CD8-positive, alpha-beta memory T cell (primary cell): ENCODE results near the gene THRAP3. TPM values are rescaled to one million over a fixed set of nuclear protein-coding genes. Genes with fewer than 3 reads are reported as not detected.

Experiments
- CTCF ChIA-PET: fragments of 350-600 bp; sonication (Branson Sonifier 250); formaldehyde crosslinking; loops from one replicate; lab custom pipeline; 2021; ENCODE audit warnings: antibody characterized with exemption; lab: Charles Lee
- POLR2A ChIA-PET: fragments of 350-600 bp; sonication (Branson Sonifier 250); formaldehyde crosslinking; loops from one replicate; lab custom pipeline; 2021; ENCODE audit warnings: antibody characterized with exemption; lab: Charles Lee
- DNase-seq, 5 donors: peaks; one replicate each; pipeline versions ENCODE4 v3.0.0 to v3.0.0-alpha.2; 2020 to 2022; ENCODE audit warnings: mixed read lengths in 1 of 5
- H3K27ac ChIP-seq: one replicate; pipeline ENCODE4 v1.7.0; 2013; ENCODE audit warnings: low read depth, mild to moderate bottlenecking, low read length, moderate library complexity
- H3K27me3 ChIP-seq: 2 replicates; pipeline ENCODE4 v1.7.0; 2013; ENCODE audit warnings: low read length, mild to moderate bottlenecking; ENCODE audit not compliant: insufficient read depth, poor library complexity, severe bottlenecking
- H3K36me3 ChIP-seq: 2 replicates; pipeline ENCODE4 v1.7.0; 2013; ENCODE audit warnings: mild to moderate bottlenecking, low read length, moderate library complexity; ENCODE audit not compliant: insufficient read depth
- H3K4me1 ChIP-seq: 2 replicates; pipeline ENCODE4 v1.7.0; 2013; ENCODE audit warnings: mild to moderate bottlenecking, low read length, moderate library complexity; ENCODE audit not compliant: insufficient read depth
- H3K4me3 ChIP-seq: 2 replicates; pipeline ENCODE4 v1.7.0; 2013; ENCODE audit warnings: mild to moderate bottlenecking, low read length
- H3K9me3 ChIP-seq: 2 replicates; pipeline ENCODE4 v1.7.0; 2013; ENCODE audit warnings: mild to moderate bottlenecking, low read length
- H3K27ac Mint-ChIP-seq, 8 donors: one replicate each; pipeline ENCODE4 v1.8.0; 2020 to 2021; ENCODE audit warnings: mixed read lengths in 8 of 8, mild to moderate bottlenecking in 6 of 8, inconsistent platforms in 3 of 8, moderate library complexity in 3 of 8
- H3K27me3 Mint-ChIP-seq, 2 donors: one replicate each; pipeline ENCODE4 v1.8.0; 2020 to 2021; ENCODE audit warnings: mixed read lengths in 2 of 2, mild to moderate bottlenecking in 1 of 2, moderate library complexity in 1 of 2
- H3K36me3 Mint-ChIP-seq, 3 donors: one replicate each; pipeline ENCODE4 v1.8.0; 2020 to 2021; ENCODE audit warnings: mixed read lengths in 3 of 3, inconsistent platforms in 1 of 3, mild to moderate bottlenecking in 1 of 3
- H3K4me1 Mint-ChIP-seq, 3 donors: one replicate each; pipeline ENCODE4 v1.8.0; 2020 to 2021; ENCODE audit warnings: mixed read lengths in 3 of 3, inconsistent platforms in 1 of 3, mild to moderate bottlenecking in 1 of 3
- H3K4me3 Mint-ChIP-seq, 7 donors: one replicate each; pipeline ENCODE4 v1.8.0; 2020 to 2021; ENCODE audit warnings: mixed read lengths in 7 of 7, mild to moderate bottlenecking in 6 of 7, moderate library complexity in 4 of 7, inconsistent platforms in 2 of 7
- H3K9me3 Mint-ChIP-seq, 5 donors: one replicate each; pipeline ENCODE4 v1.8.0; 2020 to 2022; ENCODE audit warnings: mixed read lengths in 5 of 5, mild to moderate bottlenecking in 3 of 5, moderate library complexity in 2 of 5, inconsistent platforms in 1 of 5
- polyA plus RNA-seq: library from polyadenylated mRNA; unstranded; fragments of 300-500 nt; fragmentation: Illumina TruSeq; gene quantifications from one replicate; pipeline ENCODE4 v1.2.3, GENCODE V29; 2021
- total RNA-seq, 2 experiments: library from RNA; stranded (reverse); gene quantifications; one replicate each; pipeline ENCODE4 v1.2.3, GENCODE V29; 2021

Gene THRAP3
- total and polyA plus RNA-seq, 3 experiments from 2014 or later, result 100 to 168 (median 167) TPM

DNA sequence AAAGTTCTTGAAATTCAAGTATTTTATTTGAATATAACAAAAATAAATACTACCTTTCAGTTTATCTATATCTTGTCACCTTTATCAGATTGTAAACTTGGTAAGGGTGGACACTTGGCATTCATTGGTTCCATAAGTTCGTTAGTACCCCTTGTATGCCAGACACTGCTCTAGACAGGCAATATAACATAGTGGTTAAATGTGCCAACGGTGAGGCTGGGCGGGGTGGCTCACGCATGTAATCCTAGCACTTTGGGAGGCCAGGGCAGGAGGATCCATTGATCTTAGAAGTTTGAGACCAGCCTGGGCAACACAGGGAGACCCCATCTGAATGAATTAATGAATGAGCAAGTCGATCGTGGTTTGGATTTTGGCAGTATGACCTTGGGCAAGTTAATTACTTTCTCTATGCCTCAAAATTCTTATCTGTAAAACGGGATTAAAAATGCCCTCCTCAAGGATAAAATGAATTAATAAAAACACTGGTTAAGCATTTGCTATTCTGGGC lies 55.6 kb downstream of the THRAP3 start:
- H3K4me3 ChIP-seq, result no peak overlapping the region
- Mint-ChIP-seq H3K9me3 (no peaks in the 10 kb centered on the region), H3K27me3 (no peaks in the 10 kb centered on the region), H3K4me1 (peaks cover 13 to 31% (median 22%) of the 10 kb centered on the region in 3 donors), H3K4me3 (no peak overlapping the region), H3K36me3 (peaks cover 0 to 41% (median 2%) of the 10 kb centered on the region in 3 donors), H3K27ac (peak overlapping the region; percentile 13 to 80 (median 54))
- no peak for DNase-seq
- no peaks in the 10 kb centered on the region for H3K4me1 ChIP-seq
- no peaks in the 10 kb centered on the region for H3K9me3 ChIP-seq
- H3K27ac ChIP-seq, result no peak overlapping the region
- CTCF ChIA-PET, result interaction anchor here (1.4 to 4.9 kb wide), 4 partner anchors 16 to 130 kb away, joined by 3 to 18 read pairs (median 4); partner anchors contain the start of genes THRAP3 and TRAPPC3
- H3K27me3 ChIP-seq, result no peaks in the 10 kb centered on the region
- peaks cover 25% of the 10 kb centered on the region for H3K36me3 ChIP-seq
- POLR2A ChIA-PET, result no interaction called here

DNA sequence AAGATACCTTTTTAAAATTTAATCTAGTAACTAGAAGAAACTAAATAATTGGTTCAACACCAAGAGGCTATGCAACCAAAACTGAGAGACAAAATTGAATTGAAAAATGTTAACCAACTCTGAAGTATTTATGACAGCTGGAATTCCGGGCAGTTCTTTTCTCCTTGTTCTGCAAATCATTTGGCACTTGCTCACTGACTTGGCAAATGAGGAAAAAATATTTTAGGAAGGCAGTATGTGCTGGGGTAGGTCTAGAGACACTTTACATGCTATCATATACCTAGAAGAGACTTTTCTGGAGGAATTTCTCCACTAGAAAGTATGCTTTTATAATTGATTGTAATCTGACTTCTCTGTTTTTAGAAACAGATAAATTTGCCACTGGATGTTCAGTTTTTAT lies 59.8 kb downstream of the THRAP3 start:
- Mint-ChIP-seq H3K27me3 (no peaks in the 10 kb centered on the region), H3K4me1 (peaks cover 22 to 37% (median 31%) of the 10 kb centered on the region in 3 donors), H3K36me3 (peaks cover 5 to 74% (median 15%) of the 10 kb centered on the region in 3 donors), H3K27ac (peak overlapping the region in 6 of 8 donors; percentile 26 to 79 (median 43)), H3K9me3 (no peaks in the 10 kb centered on the region), H3K4me3 (no peak overlapping the region)
- Histone ChIP-seq H3K4me1 (peaks cover 5% of the 10 kb centered on the region), H3K27ac (no peak overlapping the region), H3K4me3 (no peak overlapping the region), H3K27me3 (no peaks in the 10 kb centered on the region), H3K36me3 (peaks cover 51% of the 10 kb centered on the region), H3K9me3 (no peaks in the 10 kb centered on the region)
- ChIA-PET POLR2A (no interaction called here), CTCF (interaction anchor here (1.3 to 2.4 kb wide), 2 partner anchors 14 to 96 kb away, joined by 4 to 13 read pairs; no protein-coding TSS in a partner anchor)
- DNase-seq, result no peak

DNA sequence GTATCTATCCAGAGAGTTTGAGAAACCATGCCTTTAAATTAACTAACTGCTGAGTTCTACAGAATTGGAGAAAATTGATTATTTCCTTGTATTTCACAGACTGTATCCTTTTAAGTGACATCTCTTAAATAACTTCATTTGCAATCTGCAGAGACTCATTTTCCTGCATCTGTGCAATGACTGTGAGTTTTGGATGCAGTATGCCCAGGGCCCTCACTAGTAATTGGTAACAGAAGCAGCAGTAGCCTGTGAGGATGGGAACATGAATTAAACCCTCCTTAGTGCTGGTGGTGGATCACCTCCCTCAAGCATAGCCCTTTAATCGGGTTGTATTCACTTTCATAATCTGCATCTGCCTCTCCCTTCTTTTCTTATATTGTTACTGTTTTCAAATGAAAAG lies 60.3 kb downstream of the THRAP3 start:
- ChIA-PET CTCF (interaction anchor here (1.4 to 5.0 kb wide), 4 partner anchors 66 to 135 kb away, joined by 4 to 31 read pairs (median 6); partner anchors contain the start of gene TRAPPC3), POLR2A (no interaction called here)
- H3K27me3 Mint-ChIP-seq, result no peaks in the 10 kb centered on the region
- H3K4me1 ChIP-seq, result peaks cover 5% of the 10 kb centered on the region
- peaks cover 56% of the 10 kb centered on the region for H3K36me3 ChIP-seq
- no peaks in the 10 kb centered on the region for H3K27me3 ChIP-seq
- peak overlapping the region in 4 of 8 donors; percentile 19 to 38 (median 32) for H3K27ac Mint-ChIP-seq
- H3K9me3 Mint-ChIP-seq, result no peaks in the 10 kb centered on the region
- H3K36me3 Mint-ChIP-seq, result peaks cover 5 to 76% (median 15%) of the 10 kb centered on the region in 3 donors
- peaks cover 22 to 34% (median 26%) of the 10 kb centered on the region in 3 donors for H3K4me1 Mint-ChIP-seq
- no peak overlapping the region for H3K27ac ChIP-seq
- H3K9me3 ChIP-seq, result no peaks in the 10 kb centered on the region
- no peak for DNase-seq
- no peak overlapping the region for H3K4me3 ChIP-seq
- no peak overlapping the region for H3K4me3 Mint-ChIP-seq

DNA sequence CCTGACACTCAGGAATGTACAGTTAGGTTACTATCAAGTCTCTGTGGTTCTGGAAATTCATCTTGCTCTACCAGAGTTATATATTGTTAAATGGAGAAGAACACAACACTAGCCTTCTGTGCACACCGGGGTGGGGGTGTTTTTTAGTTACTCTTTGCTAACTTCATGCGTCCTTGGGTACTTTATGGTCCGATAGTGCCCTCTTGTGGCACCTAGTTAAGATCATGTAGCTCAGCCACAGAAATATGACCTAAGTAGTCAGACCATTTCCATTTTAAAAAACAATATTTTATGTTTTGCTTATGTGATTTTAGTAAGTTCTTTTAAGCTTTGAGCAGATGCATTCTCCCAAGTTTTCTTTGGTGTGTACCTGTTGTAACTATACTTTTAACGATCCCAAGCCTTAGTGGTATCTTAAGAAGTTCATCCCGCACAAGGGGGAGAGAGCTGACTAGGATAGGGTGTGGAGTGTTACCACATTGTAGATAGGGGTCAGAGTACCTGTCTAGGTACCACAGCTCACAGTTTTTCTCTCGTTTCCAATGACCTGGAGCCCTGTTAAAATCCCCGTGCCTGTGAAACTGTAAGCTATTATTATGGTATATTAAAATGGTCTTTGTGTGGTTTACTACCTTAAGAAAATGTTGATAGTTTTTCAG lies 61.3 kb downstream of the THRAP3 start:
- no peaks in the 10 kb centered on the region for H3K27me3 Mint-ChIP-seq
- peaks cover 14 to 24% (median 16%) of the 10 kb centered on the region in 3 donors for H3K4me1 Mint-ChIP-seq
- H3K4me3 Mint-ChIP-seq, result no peak overlapping the region
- Histone ChIP-seq H3K9me3 (no peaks in the 10 kb centered on the region), H3K36me3 (peaks cover 62% of the 10 kb centered on the region), H3K4me3 (no peak overlapping the region), H3K4me1 (peaks cover 5% of the 10 kb centered on the region), H3K27me3 (no peaks in the 10 kb centered on the region), H3K27ac (no peak overlapping the region)
- peak; percentile 49 to 76 (median 61) for DNase-seq
- ChIA-PET POLR2A (interaction anchor here (1.0 to 1.9 kb wide), 2 partner anchors 97 to 136 kb away, joined by 5 to 6 read pairs; partner anchors contain the start of gene TRAPPC3), CTCF (interaction anchor here (0.7 to 5.0 kb wide), 29 partner anchors 9 to 191 kb away, joined by 3 to 31 read pairs (median 4); partner anchors contain the start of genes MAP7D1, SH3D21, THRAP3 and TRAPPC3)
- peaks cover 5 to 82% (median 15%) of the 10 kb centered on the region in 3 donors for H3K36me3 Mint-ChIP-seq
- H3K27ac Mint-ChIP-seq, result peak overlapping the region in 7 of 8 donors; percentile 30 to 87 (median 72)
- H3K9me3 Mint-ChIP-seq, result no peaks in the 10 kb centered on the region

DNA sequence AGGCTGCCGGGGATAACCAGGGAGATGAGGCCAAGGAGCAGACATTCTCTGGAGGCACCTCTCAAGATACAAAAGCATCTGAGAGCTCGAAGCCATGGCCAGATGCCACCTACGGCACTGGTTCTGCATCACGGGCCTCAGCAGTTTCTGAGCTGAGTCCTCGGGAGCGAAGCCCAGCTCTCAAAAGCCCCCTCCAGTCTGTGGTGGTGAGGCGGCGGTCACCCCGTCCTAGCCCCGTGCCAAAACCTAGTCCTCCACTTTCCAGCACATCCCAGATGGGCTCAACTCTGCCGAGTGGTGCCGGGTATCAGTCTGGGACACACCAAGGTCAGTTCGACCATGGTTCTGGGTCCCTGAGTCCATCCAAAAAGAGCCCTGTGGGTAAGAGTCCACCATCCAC lies 62.6 kb downstream of the THRAP3 start:
- Histone ChIP-seq H3K27ac (no peak overlapping the region), H3K4me1 (peaks cover 5% of the 10 kb centered on the region), H3K36me3 (peaks cover 74% of the 10 kb centered on the region), H3K4me3 (no peak overlapping the region), H3K9me3 (no peaks in the 10 kb centered on the region), H3K27me3 (no peaks in the 10 kb centered on the region)
- peaks cover 5 to 92% (median 15%) of the 10 kb centered on the region in 3 donors for H3K36me3 Mint-ChIP-seq
- H3K4me1 Mint-ChIP-seq, result peaks cover 11 to 22% (median 14%) of the 10 kb centered on the region in 3 donors
- POLR2A ChIA-PET, result interaction anchor here (1.9 kb wide), 1 partner anchor 99 kb away, joined by 5 read pairs; no protein-coding TSS in a partner anchor
- no peaks in the 10 kb centered on the region for H3K9me3 Mint-ChIP-seq
- H3K4me3 Mint-ChIP-seq, result no peak overlapping the region
- no peak for DNase-seq
- H3K27me3 Mint-ChIP-seq, result no peaks in the 10 kb centered on the region
- peak overlapping the region in 2 of 8 donors; percentile 21 to 68 for H3K27ac Mint-ChIP-seq
- CTCF ChIA-PET, result interaction anchor here (0.9 to 5.0 kb wide), 8 partner anchors 13 to 188 kb away, joined by 3 to 31 read pairs (median 6); partner anchors contain the start of genes SH3D21, THRAP3 and TRAPPC3

DNA sequence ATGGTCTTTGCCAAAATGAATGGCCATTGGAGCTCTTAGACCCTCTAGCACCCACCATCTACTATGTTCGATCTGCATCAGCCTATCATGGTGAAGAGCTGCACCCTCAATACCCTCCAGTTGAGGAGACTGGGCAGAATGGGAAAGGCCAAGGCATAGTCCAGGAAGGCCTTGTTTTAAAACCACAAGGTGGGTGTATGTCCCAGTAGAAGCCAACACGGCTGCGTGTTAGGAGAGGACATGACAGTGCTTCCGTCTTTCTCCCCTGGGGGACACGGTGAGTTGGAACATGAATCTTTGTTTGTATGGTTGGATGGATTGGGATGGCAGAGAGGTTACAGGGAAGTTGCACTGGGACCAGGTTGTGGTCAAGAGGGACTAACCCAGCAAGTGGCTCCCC lies 63.4 kb downstream of the THRAP3 start:
- Mint-ChIP-seq H3K9me3 (no peaks in the 10 kb centered on the region), H3K4me1 (peaks cover 11 to 20% (median 11%) of the 10 kb centered on the region in 3 donors), H3K27ac (peak overlapping the region in 6 of 8 donors; percentile 30 to 76 (median 49)), H3K4me3 (no peak overlapping the region), H3K36me3 (peaks cover 5 to 94% (median 15%) of the 10 kb centered on the region in 3 donors), H3K27me3 (no peaks in the 10 kb centered on the region)
- ChIA-PET POLR2A (no interaction called here), CTCF (interaction anchor here (0.9 to 5.0 kb wide), 4 partner anchors 13 to 138 kb away, joined by 3 to 31 read pairs (median 8); partner anchors contain the start of genes THRAP3 and TRAPPC3)
- H3K27me3 ChIP-seq, result no peaks in the 10 kb centered on the region
- H3K9me3 ChIP-seq, result no peaks in the 10 kb centered on the region
- peaks cover 76% of the 10 kb centered on the region for H3K36me3 ChIP-seq
- no peak overlapping the region for H3K27ac ChIP-seq
- H3K4me3 ChIP-seq, result no peak overlapping the region
- H3K4me1 ChIP-seq, result peaks cover 5% of the 10 kb centered on the region
- no peak for DNase-seq

DNA sequence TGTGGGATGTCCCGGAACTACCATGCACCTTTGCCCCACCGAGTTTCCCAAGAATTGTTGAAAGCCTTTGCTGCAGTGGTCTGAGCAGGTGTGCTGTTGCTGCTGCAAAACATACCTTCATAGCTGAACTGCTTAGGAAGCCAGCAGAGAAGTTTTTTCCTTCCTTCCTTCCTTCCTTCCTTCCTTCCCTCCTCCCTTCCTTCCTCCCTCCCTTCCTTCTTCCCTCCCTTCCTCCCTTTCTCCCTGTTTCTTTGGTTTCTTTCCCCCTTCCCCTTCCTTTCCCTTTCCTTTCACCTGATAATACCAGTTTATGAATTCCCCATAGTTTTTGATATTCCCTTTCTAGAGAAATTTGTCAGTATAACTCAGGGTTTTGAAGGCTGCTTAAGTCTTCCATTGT lies 71.1 kb downstream of the THRAP3 start:
- no peak overlapping the region for H3K4me3 Mint-ChIP-seq
- no peaks in the 10 kb centered on the region for H3K9me3 Mint-ChIP-seq
- no peaks in the 10 kb centered on the region for H3K4me1 ChIP-seq
- no peak overlapping the region for H3K27ac ChIP-seq
- no peaks in the 10 kb centered on the region for H3K27me3 ChIP-seq
- H3K4me3 ChIP-seq, result no peak overlapping the region
- no peaks in the 10 kb centered on the region for H3K27me3 Mint-ChIP-seq
- peaks cover 54% of the 10 kb centered on the region for H3K36me3 ChIP-seq
- peaks cover 0 to 84% (median 11%) of the 10 kb centered on the region in 3 donors for H3K36me3 Mint-ChIP-seq
- H3K4me1 Mint-ChIP-seq, result peaks cover 0 to 5% (median 4%) of the 10 kb centered on the region in 3 donors
- peak overlapping the region in 3 of 8 donors; percentile 21 to 66 (median 44) for H3K27ac Mint-ChIP-seq
- POLR2A ChIA-PET, result no interaction called here
- CTCF ChIA-PET, result no interaction called here
- H3K9me3 ChIP-seq, result no peaks in the 10 kb centered on the region
- DNase-seq, result no peak
